B cell (primary cell): ENCODE measurements around the gene CCDC57. TPM values are rescaled to one million over a fixed set of nuclear protein-coding genes. Genes with fewer than 3 reads are reported as not detected.

Experiments
- ATAC-seq: fragments of 200-7000 bp; cut with Tn5 transposase; one replicate; pipeline ENCODE4 v1.10.0; 2021; ENCODE audit warnings: low read depth, mild to moderate bottlenecking, moderate number of reproducible peaks, moderate library complexity
- CTCF ChIA-PET: fragments of 350-600 bp; sonication (Branson Sonifier 250); formaldehyde crosslinking; loops from one replicate; lab custom pipeline; 2021; ENCODE audit warnings: antibody characterized with exemption, inconsistent platforms; lab: Charles Lee
- POLR2A ChIA-PET: fragments of 350-600 bp; sonication (Branson Sonifier 250); formaldehyde crosslinking; loops from one replicate; lab custom pipeline; 2021; ENCODE audit warnings: antibody characterized with exemption; lab: Charles Lee
- DNase-seq: peaks from one replicate; pipeline ENCODE4 v3.0.0; 2013
- H2AFZ ChIP-seq: 2 replicates; pipeline ENCODE4 v1.6.1; 2012; ENCODE audit warnings: mild to moderate bottlenecking, low read depth, low read length; ENCODE audit not compliant: insufficient read depth, poor library complexity, severe bottlenecking
- H3K27ac ChIP-seq, 2 donors: 1 replicate in 1 of 2; 2 replicates in 1 of 2; pipeline ENCODE4 v1.5.1; 2012 to 2013; ENCODE audit warnings: low read length in 2 of 2, mild to moderate bottlenecking in 2 of 2, moderate library complexity in 1 of 2
- H3K27me3 ChIP-seq, 4 experiments: fragments of 200-600 bp in 1 of 4; sonication (generic) in 1 of 4; replicated peaks in 1 of 4; 1 replicate in 2 of 4; 2 replicates in 2 of 4; pipeline versions ENCODE4 v1.6.1 to v1.7.0; 2013 to 2016; ENCODE audit warnings: low read length in 3 of 4, mild to moderate bottlenecking in 2 of 4, mixed read lengths in 1 of 4, moderate library complexity in 1 of 4; ENCODE audit not compliant: insufficient read depth in 4 of 4, control insufficient read depth in 3 of 4; ENCODE audit errors: control extremely low read depth in 1 of 4
- H3K36me3 ChIP-seq, 2 experiments: replicated peaks in 1 of 2; 1 replicate in 1 of 2; 2 replicates in 1 of 2; pipeline versions ENCODE4 v1.6.1 to v1.7.1; 2013; ENCODE audit warnings: low read length in 1 of 2; ENCODE audit not compliant: insufficient read depth in 2 of 2, control insufficient read depth in 1 of 2; ENCODE audit errors: control extremely low read depth in 1 of 2, extremely low read depth in 1 of 2
- H3K4me1 ChIP-seq, 2 donors: fragments of 200-600 bp in 1 of 2; sonication (generic) in 1 of 2; 1 replicate in 1 of 2; 2 replicates in 1 of 2; pipeline versions ENCODE4 v1.5.1 to v1.6.1; 2013 to 2017; ENCODE audit warnings: low read length in 2 of 2; ENCODE audit not compliant: control insufficient read depth in 2 of 2, insufficient read depth in 2 of 2
- H3K4me2 ChIP-seq: replicated peaks from 2 replicates; pipeline ENCODE3; 2012; ENCODE audit warnings: mild to moderate bottlenecking, low read depth, low read length; ENCODE audit not compliant: poor library complexity, severe bottlenecking
- H3K4me3 ChIP-seq, 5 experiments: fragments of 200-600 bp in 1 of 5; sonication (generic) in 1 of 5; 1 replicate in 3 of 5; 2 replicates in 2 of 5; pipeline versions ENCODE4 v1.5.1 to v1.7.0; 2011 to 2016; ENCODE audit warnings: low read length in 4 of 5, mild to moderate bottlenecking in 4 of 5, low read depth in 2 of 5, control low read depth in 1 of 5, moderate library complexity in 1 of 5; ENCODE audit not compliant: insufficient read depth in 1 of 5; ENCODE audit errors: control extremely low read depth in 1 of 5, extremely low read depth in 1 of 5
- H3K79me2 ChIP-seq: fragments of 200-600 bp; sonication (generic); one replicate; pipeline ENCODE4 v1.6.0; 2016; ENCODE audit warnings: low read length; ENCODE audit not compliant: control insufficient read depth, insufficient read depth
- H3K9ac ChIP-seq: fragments of 200-600 bp; sonication (generic); 2 replicates; pipeline ENCODE4 v1.6.1; 2017; ENCODE audit warnings: mild to moderate bottlenecking, low read length, moderate library complexity
- H3K9me3 ChIP-seq, 3 donors: one replicate each; pipeline versions ENCODE4 v1.6.1 to v1.7.1; 2013; ENCODE audit warnings: low read length in 2 of 3; ENCODE audit not compliant: control insufficient read depth in 2 of 3, insufficient read depth in 1 of 3; ENCODE audit errors: control extremely low read depth in 1 of 3
- H4K20me1 ChIP-seq: 2 replicates; pipeline ENCODE4 v1.6.0; 2012; ENCODE audit warnings: mild to moderate bottlenecking, low read length; ENCODE audit not compliant: insufficient read depth, control insufficient read depth, poor library complexity, severe bottlenecking
- H3K27ac Mint-ChIP-seq: one replicate; pipeline ENCODE4 v1.8.0; 2021; ENCODE audit warnings: mixed read lengths
- H3K27me3 Mint-ChIP-seq: one replicate; pipeline ENCODE4 v1.8.0; 2021; ENCODE audit warnings: mixed read lengths
- H3K4me1 Mint-ChIP-seq: one replicate; pipeline ENCODE4 v1.8.0; 2021; ENCODE audit warnings: mixed read lengths
- H3K4me3 Mint-ChIP-seq: one replicate; pipeline ENCODE4 v1.8.0; 2021; ENCODE audit warnings: mixed read lengths
- H3K9me3 Mint-ChIP-seq: one replicate; pipeline ENCODE4 v1.8.0; 2022; ENCODE audit warnings: mixed read lengths; ENCODE audit not compliant: insufficient read depth
- CTCF ChIP-seq: fragments of 200-600 bp; IDR thresholded peaks from one replicate; pipeline ENCODE4 v1.8.0; 2022; ENCODE audit warnings: antibody characterized with exemption, mild to moderate bottlenecking
- EZH2 ChIP-seq: IDR thresholded peaks from 2 replicates; pipeline ENCODE4 v1.6.1; 2012; ENCODE audit warnings: borderline replicate concordance, low read depth, mild to moderate bottlenecking, moderate library complexity, low read length; ENCODE audit not compliant: insufficient read depth, poor library complexity, severe bottlenecking
- WGBS: methylation state at CpG from one replicate; pipeline ENCODE4 v1.1.5; 2013; ENCODE audit warnings: missing lambda C conversion rate; ENCODE audit not compliant: insufficient coverage; 5-methylcytosine and 5-hydroxymethylcytosine counted together
- intact Hi-C: fragments of 100-400 bp; cut with micrococcal nuclease; formaldehyde crosslinking; loops from one replicate; pipeline ENCODE4 v1.10.0; 2022
- polyA plus RNA-seq: library from polyadenylated mRNA; depleted of rRNA; stranded (reverse); fragments of >200 nt; gene quantifications from 2 replicates; pipeline ENCODE4 v1.2.3, GENCODE V29; 2012
- total RNA-seq, 2 donors: library from RNA; stranded (reverse); fragments of 120-200 nt in 1 of 2; gene quantifications; 1 replicate in 1 of 2; 2 replicates in 1 of 2; pipeline versions ENCODE4 v1.2.3 to v1.2.4, GENCODE V29; 2013 to 2022

CCDC57 gene
- total and polyA plus RNA-seq, 2 donors (not counting 1 experiment from before 2014, with no cell fraction given) = 49.7 to 67.2 TPM

- intact Hi-C loops = no loop called here
Observed at GRCh38 chr17:82149401-82150099, 63.1 kb downstream of the CCDC57 start.

More at GRCh38 chr17:82149401-82150099, 63.1 kb downstream of the CCDC57 start:
- H3K9me3 Mint-ChIP-seq = no peaks in the 10 kb centered on the region
- H3K4me1 Mint-ChIP-seq = no peaks in the 10 kb centered on the region
- no peak for ATAC-seq
- no peak overlapping the region for H3K9ac ChIP-seq
- H3K27ac ChIP-seq = no peak overlapping the region
- no peak overlapping the region for H2AFZ ChIP-seq
- H3K4me2 ChIP-seq = no peak overlapping the region
- no peaks in the 10 kb centered on the region for H3K27me3 Mint-ChIP-seq
- no peak overlapping the region for H3K4me3 ChIP-seq
- no peaks in the 10 kb centered on the region for H3K79me2 ChIP-seq
- H3K4me3 Mint-ChIP-seq = no peak overlapping the region
- H3K9me3 ChIP-seq = no peaks in the 10 kb centered on the region
- H3K27me3 ChIP-seq = no peaks in the 10 kb centered on the region
- 95% methylated on average over 27 of the region's 27 CpGs for WGBS
- CTCF ChIA-PET = no interaction called here
- H3K27ac Mint-ChIP-seq = no peak overlapping the region
- H3K36me3 ChIP-seq = no peaks in the 10 kb centered on the region
- no peak for DNase-seq
- no peak for TF ChIP-seq EZH2
- no peak for TF ChIP-seq CTCF
- H4K20me1 ChIP-seq = peaks cover 4% of the 10 kb centered on the region
- peaks cover 0 to 2% of the 10 kb centered on the region in 2 donors for H3K4me1 ChIP-seq
- POLR2A ChIA-PET = no interaction called here
